GM18867 (cell line): Measurements from ENCODE around the gene PRPF8.
A peak's percentile ranks its signal among the peaks of the same experiment; 100 is the strongest.

Experiments used
- ATAC-seq: cut with Tn5 transposase; IDR thresholded peaks from one replicate; pipeline ENCODE4 v1.9.1; 2021; ENCODE audit warnings: mild to moderate bottlenecking, moderate library complexity; ENCODE audit not compliant: unreplicated experiment

The PRPF8 gene

GRCh38 chr17:1646199-1646875, 38.3 kb downstream of the PRPF8 start:
- no peak for ATAC-seq

DNA sequence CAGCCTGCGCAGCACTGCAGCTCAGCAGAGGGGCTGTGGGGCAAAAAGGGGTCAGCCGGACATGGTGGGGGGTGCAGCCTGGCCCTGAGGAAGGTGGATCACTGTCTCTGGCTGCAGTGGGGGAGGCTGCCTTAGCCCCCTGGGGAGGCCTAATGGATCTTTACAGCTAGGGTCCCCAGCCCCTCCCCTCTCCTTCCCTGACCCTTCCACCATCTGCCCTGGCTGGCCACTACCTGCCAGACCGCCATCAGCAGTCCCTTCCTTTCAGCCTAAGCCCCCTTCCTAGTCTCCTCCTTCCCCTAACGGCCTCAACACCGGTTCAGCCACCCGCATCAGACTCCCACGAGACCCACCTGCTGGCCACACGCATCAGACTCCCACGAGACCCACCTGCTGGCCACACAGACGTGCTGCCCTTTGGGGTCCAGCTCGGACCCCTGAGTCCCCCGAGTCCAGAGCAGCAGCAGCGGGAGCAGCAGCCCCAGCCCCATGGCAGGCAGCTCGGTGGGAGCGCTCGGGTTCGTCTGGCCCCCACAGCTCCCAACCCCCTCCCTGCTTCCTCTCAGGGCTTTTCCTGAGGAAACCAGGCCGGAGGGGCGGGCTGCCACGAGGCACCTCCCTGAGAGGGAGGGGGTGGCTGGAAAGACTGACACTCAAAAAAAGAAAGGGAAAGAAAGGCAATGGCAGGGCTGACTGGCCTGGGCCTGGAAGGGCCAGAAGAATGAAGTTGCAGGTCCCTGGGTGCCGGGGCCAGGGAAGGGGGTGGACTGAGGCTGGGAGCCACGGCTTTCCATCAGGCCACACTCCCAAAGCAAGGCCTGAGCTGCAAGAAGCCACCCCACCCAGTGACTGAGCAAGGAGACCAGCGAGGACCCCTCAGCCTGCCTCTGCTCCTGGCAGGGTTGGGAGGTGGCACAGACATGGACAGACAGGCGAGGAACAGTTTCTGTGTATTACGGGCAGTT, 39.2 kb downstream of the PRPF8 start, which contains the start of gene SCARF1:
TSS of gene SCARF1 (minus strand) at position 526 of the 965 bp plus-strand sequence. CDS start at position 491, 35 bp downstream.
- ATAC-seq = no peak

- no peak for ATAC-seq
These were observed 40.0 kb downstream of the PRPF8 start for GRCh38 chr17:1644493-1645206.

- ATAC-seq = no peak
These were observed 40.6 kb downstream of the PRPF8 start for GRCh38 chr17:1643999-1644492.

DNA sequence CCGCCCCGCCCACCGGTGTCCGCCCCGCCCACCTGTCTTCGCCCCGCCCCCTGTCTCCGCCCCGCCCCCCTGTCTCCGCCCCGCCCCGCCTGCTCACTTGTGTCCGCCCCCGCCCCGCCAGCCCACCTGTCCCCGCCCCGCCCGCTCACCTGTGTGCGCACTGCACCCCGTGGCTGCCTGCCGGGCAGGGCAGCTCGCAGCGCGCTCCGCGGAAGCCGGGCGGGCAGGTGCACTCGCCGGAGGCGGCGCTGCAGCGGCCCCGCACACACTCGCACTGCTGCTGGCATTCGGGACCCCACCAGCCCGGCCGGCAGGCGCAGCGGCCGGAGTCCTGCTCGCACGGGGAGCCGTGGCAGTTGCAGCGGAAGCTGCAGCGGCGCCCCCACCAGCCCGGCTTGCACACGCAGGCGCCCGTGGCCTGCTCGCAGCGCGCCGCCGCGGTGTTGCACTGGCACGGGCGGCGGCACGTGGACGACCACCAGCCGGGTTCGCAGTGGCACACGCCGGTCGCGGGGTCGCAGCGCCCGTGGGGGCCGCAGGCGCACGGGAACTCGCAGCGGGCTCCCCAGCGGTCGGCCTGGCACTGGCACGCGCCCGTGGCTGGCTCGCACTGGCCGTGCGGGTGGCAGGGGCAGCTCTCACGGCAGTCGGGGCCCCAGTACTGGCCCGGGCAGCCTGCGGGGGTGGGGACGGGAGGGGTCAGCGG, 41.2 kb downstream of the PRPF8 start:
- no peak for ATAC-seq

DNA sequence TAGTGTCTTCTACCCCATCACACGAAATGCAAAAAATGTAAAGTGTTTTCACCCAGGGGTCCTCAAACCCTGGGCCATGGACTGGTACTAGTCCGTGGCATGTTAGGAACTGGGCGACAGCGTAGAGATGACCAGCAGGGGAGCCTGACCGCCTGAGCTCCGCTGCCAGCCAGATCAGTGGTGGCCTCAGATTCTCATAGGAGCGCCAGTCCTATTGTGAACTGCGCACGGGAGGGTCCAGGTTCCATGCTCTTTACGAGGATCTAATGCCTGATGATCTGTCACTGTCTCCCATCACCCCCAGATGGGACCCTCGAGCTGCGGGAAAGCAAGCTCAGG, 43.6 kb downstream of the PRPF8 start:
- ATAC-seq = no peak

DNA sequence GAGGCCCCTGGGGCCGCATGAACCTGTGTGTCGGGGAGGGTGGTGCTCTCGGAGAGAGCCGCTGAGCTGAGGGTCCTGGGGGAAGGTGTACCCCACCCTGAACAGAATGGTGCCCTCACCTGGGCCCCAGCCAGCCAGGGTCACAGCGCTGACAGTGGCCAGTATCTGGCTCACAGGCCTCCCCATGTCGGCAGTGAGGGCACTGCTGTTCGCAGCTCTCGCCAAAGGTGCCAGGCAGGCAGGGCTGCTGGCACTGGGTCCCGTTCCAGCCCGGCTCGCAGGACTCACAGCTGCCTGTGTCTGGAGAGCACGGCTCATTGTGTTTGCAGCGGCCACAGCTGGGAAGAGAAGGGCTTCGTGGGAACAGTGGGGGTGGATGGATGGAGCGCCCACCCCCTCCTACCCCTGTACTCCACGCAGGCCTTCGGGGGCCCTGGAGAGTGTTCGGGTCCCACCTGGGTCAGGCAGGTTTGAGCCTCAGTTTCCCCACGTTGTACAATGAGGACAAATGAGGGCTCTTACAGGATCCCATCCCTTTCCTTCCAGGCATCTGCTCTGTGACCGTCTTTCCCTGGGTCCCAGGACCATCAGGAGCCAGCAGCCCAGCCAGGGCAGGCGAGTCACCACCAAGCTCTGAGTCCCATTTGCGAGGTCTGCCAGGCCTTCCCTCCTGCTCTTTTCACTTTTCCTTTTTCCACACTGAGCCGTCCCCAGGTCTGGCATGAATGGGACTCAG, 44.2 kb downstream of the PRPF8 start:
- ATAC-seq = no peak

- ATAC-seq = no peak
These were observed 45.0 kb downstream of the PRPF8 start for GRCh38 chr17:1639549-1640180.

- no peak for ATAC-seq
These were observed 45.9 kb downstream of the PRPF8 start for GRCh38 chr17:1638624-1639300.

DNA sequence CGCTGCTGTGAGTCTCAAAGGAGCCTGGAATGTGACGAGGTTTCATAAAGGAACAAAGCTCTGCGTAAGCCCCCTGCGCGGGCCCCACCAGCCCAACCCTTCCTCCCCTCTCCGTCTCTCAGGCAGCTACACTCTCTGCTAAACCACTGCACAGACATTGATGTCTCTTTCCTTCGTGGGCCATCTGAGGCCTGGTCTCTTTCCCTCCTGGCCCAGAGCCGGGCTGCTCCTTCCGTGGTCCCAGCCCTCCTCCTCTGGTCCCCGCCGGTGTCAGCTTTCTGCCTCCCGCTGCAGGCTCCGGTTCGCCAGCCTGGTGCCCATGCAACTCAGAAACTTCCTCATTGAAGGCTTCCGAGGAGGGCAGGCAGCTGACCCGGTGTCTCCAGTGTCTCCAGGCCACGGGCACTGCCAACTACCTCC, 46.5 kb downstream of the PRPF8 start:
- no peak for ATAC-seq

- ATAC-seq = no peak
These were observed 47.9 kb downstream of the PRPF8 start for GRCh38 chr17:1636732-1637285.

DNA sequence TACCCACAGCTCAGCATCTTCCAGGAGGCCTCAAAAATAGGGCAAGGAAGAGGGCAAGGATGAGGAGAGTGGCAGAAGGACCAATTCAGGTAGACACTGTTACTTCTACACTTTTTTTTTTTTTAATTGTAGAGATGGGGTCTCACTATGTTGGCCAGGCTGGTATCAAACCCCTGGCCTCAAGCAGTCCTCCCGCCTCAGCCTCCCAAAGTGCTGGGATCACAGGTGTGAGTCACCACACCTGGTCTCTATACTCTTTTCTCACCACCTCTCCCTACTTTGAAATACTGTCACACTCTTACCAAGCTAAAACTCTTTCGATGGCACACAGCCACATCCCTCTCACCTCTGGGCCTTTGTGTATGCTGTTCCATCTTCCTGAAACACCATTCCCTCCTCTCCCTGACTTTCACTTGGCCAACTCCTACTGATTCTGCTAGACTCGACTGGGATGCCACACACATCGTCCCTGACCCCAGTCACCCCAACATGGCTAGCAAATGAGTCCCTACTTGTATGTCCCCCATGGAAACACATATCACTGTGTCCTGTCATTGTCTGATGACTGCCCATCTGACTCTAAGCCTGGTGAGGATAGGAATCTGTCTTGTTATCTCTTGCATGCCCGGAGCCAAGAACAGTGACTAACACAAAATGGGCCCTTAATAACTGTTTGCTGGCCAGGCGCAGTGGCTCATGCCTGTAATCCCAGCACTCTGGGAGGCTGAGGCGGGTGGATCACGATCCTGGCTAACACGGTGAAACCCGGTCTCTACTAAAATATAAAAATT, 48.8 kb downstream of the PRPF8 start:
- no peak for ATAC-seq

GRCh38 chr17:1634841-1635650, 49.6 kb downstream of the PRPF8 start:
- ATAC-seq = no peak

GRCh38 chr17:1630662-1631061, 54.0 kb downstream of the PRPF8 start:
- ATAC-seq = no peak

- no peak for ATAC-seq
These were observed 55.0 kb downstream of the PRPF8 start for GRCh38 chr17:1629504-1630310.

- peak; percentile 56 for ATAC-seq
These were observed 55.7 kb downstream of the PRPF8 start for GRCh38 chr17:1628856-1629503.
